Adrenal gland (tissue), 5 donors: ENCODE data around the gene INS.

ENCODE experiments used
- CTCF ChIP-seq, 6 experiments: fragments of 450-650 bp in 4 of 6; fragments of 200-600 bp in 2 of 6; sonication (generic) in 1 of 6; IDR thresholded peaks; 1 replicate in 5 of 6; 2 replicates in 1 of 6; pipeline versions ENCODE4 v1.5.1 to v1.8.0; 2016 to 2021; ENCODE audit warnings: antibody characterized with exemption in 6 of 6, mild to moderate bottlenecking in 2 of 6, moderate library complexity in 1 of 6
- POLR2A ChIP-seq, 2 donors: fragments of 450-650 bp; IDR thresholded peaks; one replicate each; pipeline ENCODE4 v1.6.1; 2017; ENCODE audit warnings: antibody characterized with exemption in 2 of 2, mild to moderate bottlenecking in 2 of 2, moderate library complexity in 1 of 2
- donor health status: DM: no; HTN: no; CAD: no.

GRCh38 chr11:2159536-2160413 is 1.2 kb downstream of the INS start:
- TF ChIP-seq CTCF (IDR thresholded peaks at IDR 0.05) = no peak
- TF ChIP-seq POLR2A (IDR thresholded peaks at IDR 0.05) = no peak
